Body of pancreas (tissue), 4 donors: ENCODE results near the gene HLA-F.

Experiments
- CTCF ChIP-seq, 7 experiments: fragments of 450-650 bp in 4 of 7; fragments of 200-600 bp in 3 of 7; sonication (generic) in 3 of 7; IDR thresholded peaks; one replicate each; pipeline ENCODE4 v1.5.1; 2016 to 2019; ENCODE audit warnings: antibody characterized with exemption in 7 of 7
- POLR2A ChIP-seq, 3 donors: fragments of 450-650 bp; IDR thresholded peaks; one replicate each; pipeline ENCODE4 v1.6.1; 2016; ENCODE audit warnings: antibody characterized with exemption in 3 of 3, mild to moderate bottlenecking in 2 of 3

- TF ChIP-seq CTCF (IDR thresholded peaks at IDR 0.05) (no peak), POLR2A (IDR thresholded peaks at IDR 0.05) (no peak)
Observed at GRCh38 chr6:29676981-29677601, 46.1 kb upstream of the HLA-F start.
